Peyer's patch (tissue), 4 donors: Measurements from ENCODE around the gene PTGES. TPM values are rescaled to one million over a fixed set of nuclear protein-coding genes. Genes with fewer than 3 reads are reported as not detected.

Experiments used
- DNase-seq, 3 donors: peaks; one replicate each; pipeline ENCODE4 v3.0.0-alpha.2; 2017 to 2019
- H3K27ac ChIP-seq, 4 donors: fragments of 200-600 bp; sonication (generic); one replicate each; pipeline ENCODE4 v1.5.1; 2016 to 2019
- H3K27me3 ChIP-seq, 2 donors: fragments of 200-600 bp; sonication (generic); one replicate each; pipeline ENCODE4 v1.5.1; 2019
- H3K36me3 ChIP-seq, 3 donors: fragments of 200-600 bp; sonication (generic); one replicate each; pipeline ENCODE4 v1.5.1; 2016 to 2019
- H3K4me1 ChIP-seq, 4 donors: fragments of 200-600 bp; sonication (generic); one replicate each; pipeline ENCODE4 v1.5.1; 2016 to 2019
- H3K4me3 ChIP-seq, 4 donors: fragments of 200-600 bp; sonication (generic); 1 replicate in 3 of 4; 2 replicates in 1 of 4; pipeline ENCODE4 v1.5.1; 2016 to 2019; ENCODE audit warnings: mild to moderate bottlenecking in 1 of 4
- H3K9me3 ChIP-seq, 4 donors: fragments of 200-600 bp; sonication (generic); one replicate each; pipeline ENCODE4 v1.5.1; 2016 to 2019; ENCODE audit warnings: mild to moderate bottlenecking in 1 of 4
- POLR2A ChIP-seq, 2 donors: fragments of 450-650 bp; IDR thresholded peaks; one replicate each; pipeline ENCODE4 v1.5.1; 2017; ENCODE audit warnings: antibody characterized with exemption in 2 of 2, mild to moderate bottlenecking in 2 of 2, moderate library complexity in 2 of 2
- total RNA-seq, 4 donors: library from RNA; depleted of rRNA; stranded (reverse); fragments of >200 nt; gene quantifications; one replicate each; pipeline ENCODE4 v1.1.0, GENCODE V29; 2016
- TF ChIP-seq, protein P1 (sequence below), 6 experiments: fragments of 450-650 bp in 4 of 6; fragments of 200-600 bp in 2 of 6; sonication (generic) in 1 of 6; IDR thresholded peaks; one replicate each; pipeline ENCODE4 v1.5.1; 2017 to 2019; ENCODE audit warnings: antibody characterized with exemption in 6 of 6, mild to moderate bottlenecking in 3 of 6, moderate library complexity in 1 of 6

Gene PTGES
- total RNA-seq, 4 donors from 2014 or later = 1.8 to 8.7 (median 6.8) TPM

DNA sequence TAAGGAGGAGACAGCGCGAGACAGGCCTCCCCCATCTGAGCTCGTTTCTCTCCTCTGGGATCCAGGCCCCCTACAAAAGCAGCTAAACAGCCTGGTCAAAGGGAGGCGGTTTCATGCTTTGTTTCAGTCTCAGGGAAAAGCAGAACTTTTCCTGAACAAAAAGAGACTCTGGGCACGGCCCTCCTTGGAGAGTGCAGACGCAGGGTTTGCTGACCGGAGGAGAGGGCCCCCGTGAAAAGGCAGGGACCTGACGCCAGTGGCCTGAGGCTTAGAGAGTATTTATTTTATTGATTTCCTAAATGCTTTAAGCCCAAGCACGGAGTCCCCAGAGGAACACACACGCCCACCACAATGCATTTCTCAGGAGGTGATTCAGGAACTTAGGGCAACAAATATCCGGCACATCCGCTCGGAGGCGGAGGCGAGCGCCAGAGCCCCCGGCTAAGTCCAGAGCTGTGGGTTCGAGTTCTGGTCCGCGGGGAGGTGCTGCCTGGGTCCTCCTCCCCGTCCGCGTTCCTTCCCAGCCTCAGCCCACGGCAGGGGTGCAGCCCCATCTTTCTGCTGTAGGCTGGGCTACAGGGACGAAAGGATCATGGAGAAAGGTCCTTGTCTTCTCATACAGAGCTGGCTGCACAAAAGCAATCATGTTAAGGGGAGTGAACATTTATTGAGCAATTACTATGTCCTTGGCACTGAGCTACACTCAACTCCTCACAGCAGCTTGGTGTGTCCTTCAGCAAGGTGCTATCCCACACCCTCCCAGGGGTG is 40.0 kb downstream of the PTGES start:
- Histone ChIP-seq H3K4me3 (no peak overlapping the region), H3K27ac (peak overlapping the region in 1 of 4 donors; percentile 9), H3K36me3 (no peaks in the 10 kb centered on the region), H3K4me1 (no peaks in the 10 kb centered on the region), H3K9me3 (no peaks in the 10 kb centered on the region), H3K27me3 (no peaks in the 10 kb centered on the region)
- no peak for DNase-seq
- TF ChIP-seq, protein P1, sequence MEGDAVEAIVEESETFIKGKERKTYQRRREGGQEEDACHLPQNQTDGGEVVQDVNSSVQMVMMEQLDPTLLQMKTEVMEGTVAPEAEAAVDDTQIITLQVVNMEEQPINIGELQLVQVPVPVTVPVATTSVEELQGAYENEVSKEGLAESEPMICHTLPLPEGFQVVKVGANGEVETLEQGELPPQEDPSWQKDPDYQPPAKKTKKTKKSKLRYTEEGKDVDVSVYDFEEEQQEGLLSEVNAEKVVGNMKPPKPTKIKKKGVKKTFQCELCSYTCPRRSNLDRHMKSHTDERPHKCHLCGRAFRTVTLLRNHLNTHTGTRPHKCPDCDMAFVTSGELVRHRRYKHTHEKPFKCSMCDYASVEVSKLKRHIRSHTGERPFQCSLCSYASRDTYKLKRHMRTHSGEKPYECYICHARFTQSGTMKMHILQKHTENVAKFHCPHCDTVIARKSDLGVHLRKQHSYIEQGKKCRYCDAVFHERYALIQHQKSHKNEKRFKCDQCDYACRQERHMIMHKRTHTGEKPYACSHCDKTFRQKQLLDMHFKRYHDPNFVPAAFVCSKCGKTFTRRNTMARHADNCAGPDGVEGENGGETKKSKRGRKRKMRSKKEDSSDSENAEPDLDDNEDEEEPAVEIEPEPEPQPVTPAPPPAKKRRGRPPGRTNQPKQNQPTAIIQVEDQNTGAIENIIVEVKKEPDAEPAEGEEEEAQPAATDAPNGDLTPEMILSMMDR (IDR thresholded peaks at IDR 0.05) = no peak
- no peak for TF ChIP-seq POLR2A (IDR thresholded peaks at IDR 0.05)

- Histone ChIP-seq H3K36me3 (no peaks in the 10 kb centered on the region), H3K27ac (no peak overlapping the region), H3K4me3 (no peak overlapping the region), H3K9me3 (no peaks in the 10 kb centered on the region), H3K27me3 (no peaks in the 10 kb centered on the region), H3K4me1 (no peaks in the 10 kb centered on the region)
- DNase-seq = no peak
- no peak for TF ChIP-seq POLR2A (IDR thresholded peaks at IDR 0.05)
- TF ChIP-seq, protein P1 (IDR thresholded peaks at IDR 0.05) = no peak
These were observed 42.7 kb downstream of the PTGES start for GRCh38 chr9:129710169-129710453.

GRCh38 chr9:129709438-129710168 is 43.2 kb downstream of the PTGES start:
- H3K9me3 ChIP-seq = no peaks in the 10 kb centered on the region
- no peak overlapping the region for H3K27ac ChIP-seq
- H3K4me3 ChIP-seq = no peak overlapping the region
- no peaks in the 10 kb centered on the region for H3K27me3 ChIP-seq
- DNase-seq = no peak
- no peaks in the 10 kb centered on the region for H3K4me1 ChIP-seq
- H3K36me3 ChIP-seq = no peaks in the 10 kb centered on the region
- TF ChIP-seq, protein P1 (IDR thresholded peaks at IDR 0.05) = no peak

GRCh38 chr9:129708793-129709192 is 44.0 kb downstream of the PTGES start:
- H3K4me3 ChIP-seq = no peak overlapping the region
- H3K27ac ChIP-seq = no peak overlapping the region
- no peaks in the 10 kb centered on the region for H3K36me3 ChIP-seq
- H3K27me3 ChIP-seq = no peaks in the 10 kb centered on the region
- no peaks in the 10 kb centered on the region for H3K9me3 ChIP-seq
- TF ChIP-seq POLR2A (IDR thresholded peaks at IDR 0.05) = no peak
- TF ChIP-seq, protein P1 (IDR thresholded peaks at IDR 0.05) = no peak
- H3K4me1 ChIP-seq = no peaks in the 10 kb centered on the region
- no peak for DNase-seq

DNA sequence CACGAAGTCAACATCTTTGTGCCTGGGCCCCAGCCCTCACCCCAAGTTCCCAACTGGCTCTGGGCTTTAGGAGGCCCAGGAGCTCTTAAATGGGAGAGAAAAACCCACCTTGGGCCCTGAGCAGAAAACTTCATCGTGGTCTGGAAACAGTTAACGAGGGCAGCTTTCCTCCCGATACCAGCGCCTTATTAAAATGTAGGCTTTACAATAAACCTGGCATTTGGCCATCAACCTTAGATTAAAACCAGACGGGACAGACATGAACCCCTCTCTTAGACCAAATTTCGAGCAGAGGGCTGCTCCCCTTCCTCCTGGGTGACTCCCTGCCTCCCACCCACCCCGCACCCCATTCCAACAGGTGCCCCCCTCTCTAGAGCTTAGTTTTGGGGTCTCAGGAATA is 48.0 kb downstream of the PTGES start:
- DNase-seq = no peak
- Histone ChIP-seq H3K36me3 (no peaks in the 10 kb centered on the region), H3K27me3 (no peaks in the 10 kb centered on the region), H3K27ac (no peak overlapping the region), H3K4me3 (no peak overlapping the region), H3K9me3 (no peaks in the 10 kb centered on the region), H3K4me1 (peaks cover 0 to 13% (median 0%) of the 10 kb centered on the region in 4 donors)
- TF ChIP-seq, protein P1 (IDR thresholded peaks at IDR 0.05) = no peak
- no peak for TF ChIP-seq POLR2A (IDR thresholded peaks at IDR 0.05)
